Measurements from ENCODE around the gene BLOC1S4. TPM values are rescaled to one million over a fixed set of nuclear protein-coding genes. Genes with fewer than 3 reads are reported as not detected.

BLOC1S4 gene
- total and polyA plus RNA-seq, 2 experiments from 2014 or later = 23.9 to 35.2 TPM

DNA sequence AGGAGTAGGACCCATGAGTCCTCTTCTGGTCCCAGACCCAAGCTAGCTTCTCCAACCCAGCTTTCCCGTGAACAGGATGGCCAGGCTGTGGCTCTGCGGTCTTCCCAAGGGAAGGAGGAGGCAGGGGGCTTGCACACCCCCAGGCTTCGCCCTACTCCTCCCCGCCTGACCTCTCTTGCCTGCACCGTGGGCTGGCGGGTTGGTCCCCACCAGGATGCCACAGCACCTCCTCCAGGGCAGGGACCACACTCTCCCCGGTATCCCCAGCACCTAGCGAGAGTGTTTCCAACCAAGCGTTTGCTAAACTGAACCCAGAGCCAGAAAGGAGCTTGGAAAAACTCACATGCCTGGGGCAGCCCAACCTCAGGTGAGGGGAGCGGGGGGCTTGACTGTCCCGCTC is 31.3 kb upstream of the BLOC1S4 start:
- Histone ChIP-seq H3K36me3 (ENCODE audit: insufficient read depth) (no peaks in the 10 kb centered on the region), H3K4me2 (no peak overlapping the region), H3K9me2 (ENCODE audit: insufficient read depth) (no peaks in the 10 kb centered on the region), H3K4me1 (ENCODE audit: insufficient read depth) (peaks cover 3% of the 10 kb centered on the region; the same call in 1 of the 2 replicates), H3K27ac (ENCODE audit: low read depth) (no peak overlapping the region), H2AFZ (no peak overlapping the region), H3F3A (replicated peaks; ENCODE audit: low read depth) (no peaks in the 10 kb centered on the region), H3K4me3 (no peak overlapping the region), H4K20me1 (replicated peaks; ENCODE audit: insufficient read depth) (no peaks in the 10 kb centered on the region; the same call in 1 of the 2 replicates), H3K27me3 (ENCODE audit: insufficient read depth) (no peaks in the 10 kb centered on the region), H3K79me2 (replicated peaks; ENCODE audit: insufficient read depth) (no peaks in the 10 kb centered on the region)
- Mint-ChIP-seq H3K27me3 (ENCODE audit: insufficient read depth, low read depth, poor library complexity) (peaks cover 21% of the 10 kb centered on the region), H3K27ac (no peak overlapping the region), H3K9me3 (peaks cover 20% of the 10 kb centered on the region), H3K36me3 (ENCODE audit: low read depth) (peaks cover 19% of the 10 kb centered on the region), H3K4me1 (peaks cover 9% of the 10 kb centered on the region), H3K4me3 (no peak overlapping the region)
- ATAC-seq = no peak
- TF ChIP-seq ZNF331 (CRISPR knock-in tag; IDR thresholded peaks at IDR 0.05; ENCODE audit: low read depth) = no peak
- TF ChIP-seq, protein P1, sequence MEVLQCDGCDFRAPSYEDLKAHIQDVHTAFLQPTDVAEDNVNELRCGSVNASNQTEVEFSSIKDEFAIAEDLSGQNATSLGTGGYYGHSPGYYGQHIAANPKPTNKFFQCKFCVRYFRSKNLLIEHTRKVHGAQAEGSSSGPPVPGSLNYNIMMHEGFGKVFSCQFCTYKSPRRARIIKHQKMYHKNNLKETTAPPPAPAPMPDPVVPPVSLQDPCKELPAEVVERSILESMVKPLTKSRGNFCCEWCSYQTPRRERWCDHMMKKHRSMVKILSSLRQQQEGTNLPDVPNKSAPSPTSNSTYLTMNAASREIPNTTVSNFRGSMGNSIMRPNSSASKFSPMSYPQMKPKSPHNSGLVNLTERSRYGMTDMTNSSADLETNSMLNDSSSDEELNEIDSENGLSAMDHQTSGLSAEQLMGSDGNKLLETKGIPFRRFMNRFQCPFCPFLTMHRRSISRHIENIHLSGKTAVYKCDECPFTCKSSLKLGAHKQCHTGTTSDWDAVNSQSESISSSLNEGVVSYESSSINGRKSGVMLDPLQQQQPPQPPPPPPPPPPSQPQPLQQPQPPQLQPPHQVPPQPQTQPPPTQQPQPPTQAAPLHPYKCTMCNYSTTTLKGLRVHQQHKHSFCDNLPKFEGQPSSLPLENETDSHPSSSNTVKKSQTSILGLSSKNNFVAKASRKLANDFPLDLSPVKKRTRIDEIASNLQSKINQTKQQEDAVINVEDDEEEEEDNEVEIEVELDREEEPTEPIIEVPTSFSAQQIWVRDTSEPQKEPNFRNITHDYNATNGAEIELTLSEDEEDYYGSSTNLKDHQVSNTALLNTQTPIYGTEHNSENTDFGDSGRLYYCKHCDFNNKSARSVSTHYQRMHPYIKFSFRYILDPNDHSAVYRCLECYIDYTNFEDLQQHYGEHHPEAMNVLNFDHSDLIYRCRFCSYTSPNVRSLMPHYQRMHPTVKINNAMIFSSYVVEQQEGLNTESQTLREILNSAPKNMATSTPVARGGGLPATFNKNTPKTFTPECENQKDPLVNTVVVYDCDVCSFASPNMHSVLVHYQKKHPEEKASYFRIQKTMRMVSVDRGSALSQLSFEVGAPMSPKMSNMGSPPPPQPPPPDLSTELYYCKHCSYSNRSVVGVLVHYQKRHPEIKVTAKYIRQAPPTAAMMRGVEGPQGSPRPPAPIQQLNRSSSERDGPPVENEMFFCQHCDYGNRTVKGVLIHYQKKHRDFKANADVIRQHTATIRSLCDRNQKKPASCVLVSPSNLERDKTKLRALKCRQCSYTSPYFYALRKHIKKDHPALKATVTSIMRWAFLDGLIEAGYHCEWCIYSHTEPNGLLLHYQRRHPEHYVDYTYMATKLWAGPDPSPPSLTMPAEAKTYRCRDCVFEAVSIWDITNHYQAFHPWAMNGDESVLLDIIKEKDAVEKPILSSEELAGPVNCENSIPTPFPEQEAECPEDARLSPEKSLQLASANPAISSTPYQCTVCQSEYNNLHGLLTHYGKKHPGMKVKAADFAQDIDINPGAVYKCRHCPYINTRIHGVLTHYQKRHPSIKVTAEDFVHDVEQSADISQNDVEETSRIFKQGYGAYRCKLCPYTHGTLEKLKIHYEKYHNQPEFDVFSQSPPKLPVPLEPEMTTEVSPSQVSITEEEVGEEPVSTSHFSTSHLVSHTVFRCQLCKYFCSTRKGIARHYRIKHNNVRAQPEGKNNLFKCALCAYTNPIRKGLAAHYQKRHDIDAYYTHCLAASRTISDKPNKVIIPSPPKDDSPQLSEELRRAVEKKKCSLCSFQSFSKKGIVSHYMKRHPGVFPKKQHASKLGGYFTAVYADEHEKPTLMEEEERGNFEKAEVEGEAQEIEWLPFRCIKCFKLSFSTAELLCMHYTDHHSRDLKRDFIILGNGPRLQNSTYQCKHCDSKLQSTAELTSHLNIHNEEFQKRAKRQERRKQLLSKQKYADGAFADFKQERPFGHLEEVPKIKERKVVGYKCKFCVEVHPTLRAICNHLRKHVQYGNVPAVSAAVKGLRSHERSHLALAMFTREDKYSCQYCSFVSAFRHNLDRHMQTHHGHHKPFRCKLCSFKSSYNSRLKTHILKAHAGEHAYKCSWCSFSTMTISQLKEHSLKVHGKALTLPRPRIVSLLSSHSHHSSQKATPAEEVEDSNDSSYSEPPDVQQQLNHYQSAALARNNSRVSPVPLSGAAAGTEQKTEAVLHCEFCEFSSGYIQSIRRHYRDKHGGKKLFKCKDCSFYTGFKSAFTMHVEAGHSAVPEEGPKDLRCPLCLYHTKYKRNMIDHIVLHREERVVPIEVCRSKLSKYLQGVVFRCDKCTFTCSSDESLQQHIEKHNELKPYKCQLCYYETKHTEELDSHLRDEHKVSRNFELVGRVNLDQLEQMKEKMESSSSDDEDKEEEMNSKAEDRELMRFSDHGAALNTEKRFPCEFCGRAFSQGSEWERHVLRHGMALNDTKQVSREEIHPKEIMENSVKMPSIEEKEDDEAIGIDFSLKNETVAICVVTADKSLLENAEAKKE (CRISPR knock-in tag; IDR thresholded peaks at IDR 0.05) = no peak
- TF ChIP-seq STAT1 (IDR thresholded peaks at IDR 0.05; ENCODE audit: unreplicated experiment) = no peak
- TF ChIP-seq JUNB (IDR thresholded peaks at IDR 0.05; ENCODE audit: unreplicated experiment) = no peak
- TF ChIP-seq, protein P2, sequence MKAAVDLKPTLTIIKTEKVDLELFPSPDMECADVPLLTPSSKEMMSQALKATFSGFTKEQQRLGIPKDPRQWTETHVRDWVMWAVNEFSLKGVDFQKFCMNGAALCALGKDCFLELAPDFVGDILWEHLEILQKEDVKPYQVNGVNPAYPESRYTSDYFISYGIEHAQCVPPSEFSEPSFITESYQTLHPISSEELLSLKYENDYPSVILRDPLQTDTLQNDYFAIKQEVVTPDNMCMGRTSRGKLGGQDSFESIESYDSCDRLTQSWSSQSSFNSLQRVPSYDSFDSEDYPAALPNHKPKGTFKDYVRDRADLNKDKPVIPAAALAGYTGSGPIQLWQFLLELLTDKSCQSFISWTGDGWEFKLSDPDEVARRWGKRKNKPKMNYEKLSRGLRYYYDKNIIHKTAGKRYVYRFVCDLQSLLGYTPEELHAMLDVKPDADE (IDR thresholded peaks at IDR 0.05) = no peak
- TF ChIP-seq, protein P3, sequence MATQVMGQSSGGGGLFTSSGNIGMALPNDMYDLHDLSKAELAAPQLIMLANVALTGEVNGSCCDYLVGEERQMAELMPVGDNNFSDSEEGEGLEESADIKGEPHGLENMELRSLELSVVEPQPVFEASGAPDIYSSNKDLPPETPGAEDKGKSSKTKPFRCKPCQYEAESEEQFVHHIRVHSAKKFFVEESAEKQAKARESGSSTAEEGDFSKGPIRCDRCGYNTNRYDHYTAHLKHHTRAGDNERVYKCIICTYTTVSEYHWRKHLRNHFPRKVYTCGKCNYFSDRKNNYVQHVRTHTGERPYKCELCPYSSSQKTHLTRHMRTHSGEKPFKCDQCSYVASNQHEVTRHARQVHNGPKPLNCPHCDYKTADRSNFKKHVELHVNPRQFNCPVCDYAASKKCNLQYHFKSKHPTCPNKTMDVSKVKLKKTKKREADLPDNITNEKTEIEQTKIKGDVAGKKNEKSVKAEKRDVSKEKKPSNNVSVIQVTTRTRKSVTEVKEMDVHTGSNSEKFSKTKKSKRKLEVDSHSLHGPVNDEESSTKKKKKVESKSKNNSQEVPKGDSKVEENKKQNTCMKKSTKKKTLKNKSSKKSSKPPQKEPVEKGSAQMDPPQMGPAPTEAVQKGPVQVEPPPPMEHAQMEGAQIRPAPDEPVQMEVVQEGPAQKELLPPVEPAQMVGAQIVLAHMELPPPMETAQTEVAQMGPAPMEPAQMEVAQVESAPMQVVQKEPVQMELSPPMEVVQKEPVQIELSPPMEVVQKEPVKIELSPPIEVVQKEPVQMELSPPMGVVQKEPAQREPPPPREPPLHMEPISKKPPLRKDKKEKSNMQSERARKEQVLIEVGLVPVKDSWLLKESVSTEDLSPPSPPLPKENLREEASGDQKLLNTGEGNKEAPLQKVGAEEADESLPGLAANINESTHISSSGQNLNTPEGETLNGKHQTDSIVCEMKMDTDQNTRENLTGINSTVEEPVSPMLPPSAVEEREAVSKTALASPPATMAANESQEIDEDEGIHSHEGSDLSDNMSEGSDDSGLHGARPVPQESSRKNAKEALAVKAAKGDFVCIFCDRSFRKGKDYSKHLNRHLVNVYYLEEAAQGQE (IDR thresholded peaks at IDR 0.05; ENCODE audit: unreplicated experiment) = no peak
- no peak for TF ChIP-seq EZH2 (IDR thresholded peaks at IDR 0.05; ENCODE audit: low read depth, unreplicated experiment)
- TF ChIP-seq EZH2phosphoT487 (IDR thresholded peaks at IDR 0.05; ENCODE audit: unreplicated experiment) = no peak
- no peak for TF ChIP-seq ZNF114 (CRISPR knock-in tag; IDR thresholded peaks at IDR 0.05)
- no peak for TF ChIP-seq NANOG (IDR thresholded peaks at IDR 0.05; ENCODE audit: borderline replicate concordance)
- no peak for TF ChIP-seq POLR2AphosphoS5 (IDR thresholded peaks at IDR 0.05; ENCODE audit: low read depth)
- no peak for TF ChIP-seq CREB1 (CRISPR knock-in tag; IDR thresholded peaks at IDR 0.05; ENCODE audit: low read depth)
- TF ChIP-seq, protein P4, sequence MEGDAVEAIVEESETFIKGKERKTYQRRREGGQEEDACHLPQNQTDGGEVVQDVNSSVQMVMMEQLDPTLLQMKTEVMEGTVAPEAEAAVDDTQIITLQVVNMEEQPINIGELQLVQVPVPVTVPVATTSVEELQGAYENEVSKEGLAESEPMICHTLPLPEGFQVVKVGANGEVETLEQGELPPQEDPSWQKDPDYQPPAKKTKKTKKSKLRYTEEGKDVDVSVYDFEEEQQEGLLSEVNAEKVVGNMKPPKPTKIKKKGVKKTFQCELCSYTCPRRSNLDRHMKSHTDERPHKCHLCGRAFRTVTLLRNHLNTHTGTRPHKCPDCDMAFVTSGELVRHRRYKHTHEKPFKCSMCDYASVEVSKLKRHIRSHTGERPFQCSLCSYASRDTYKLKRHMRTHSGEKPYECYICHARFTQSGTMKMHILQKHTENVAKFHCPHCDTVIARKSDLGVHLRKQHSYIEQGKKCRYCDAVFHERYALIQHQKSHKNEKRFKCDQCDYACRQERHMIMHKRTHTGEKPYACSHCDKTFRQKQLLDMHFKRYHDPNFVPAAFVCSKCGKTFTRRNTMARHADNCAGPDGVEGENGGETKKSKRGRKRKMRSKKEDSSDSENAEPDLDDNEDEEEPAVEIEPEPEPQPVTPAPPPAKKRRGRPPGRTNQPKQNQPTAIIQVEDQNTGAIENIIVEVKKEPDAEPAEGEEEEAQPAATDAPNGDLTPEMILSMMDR (conservative IDR thresholded peaks at IDR 0.05; ENCODE audit: low read depth in 2 of 2) = no peak
- no peak for DNase-seq (ENCODE audit: low spot score)

Data from GM23338 (cell line).